PC-3 (cell line): Measurements from ENCODE around the gene PCBP3. TPM values are rescaled to one million over a fixed set of nuclear protein-coding genes. Genes with fewer than 3 reads are reported as not detected.

Source experiments
- ATAC-seq: fragments of 200-7000 bp; cut with Tn5 transposase; 2 replicates; pipeline ENCODE4 v1.9.1; 2020; ENCODE audit warnings: mild to moderate bottlenecking, moderate library complexity
- BruUV-seq: library from RNA; stranded (reverse); fragments of 400-500 nt; replicated peaks from 2 replicates; lab custom pipeline; 2021; lab: Mats Ljungman, UMichigan
- CTCF ChIA-PET: fragments of 300-600 bp; sonication (Branson Sonifier 250); formaldehyde crosslinking; loops from one replicate; lab custom pipeline; 2022; ENCODE audit warnings: antibody characterized with exemption; lab: Charles Lee
- POLR2A ChIA-PET: fragments of 300-600 bp; sonication (Branson Sonifier 250); formaldehyde crosslinking; loops from one replicate; lab custom pipeline; 2022; ENCODE audit warnings: antibody characterized with exemption; ENCODE audit not compliant: unreplicated experiment; lab: Charles Lee
- DNase-seq: peaks from one replicate; pipeline ENCODE4 v3.0.0-alpha.2; 2015
- H2AFZ ChIP-seq: fragments of 300-600 bp; sonication (generic); 2 replicates; pipeline ENCODE4 v1.6.0; 2016; ENCODE audit warnings: antibody characterized with exemption, low read length
- H3F3A ChIP-seq: fragments of 300-600 bp; sonication (generic); one replicate; pipeline ENCODE4 v1.6.0; 2017; ENCODE audit warnings: antibody characterized with exemption, low read length, control low read depth, mild to moderate bottlenecking; ENCODE audit not compliant: unreplicated experiment
- H3K27ac ChIP-seq: fragments of 300-600 bp; sonication (generic); 2 replicates; pipeline ENCODE4 v1.5.1; 2016; ENCODE audit warnings: mild to moderate bottlenecking, low read length
- H3K27me3 ChIP-seq: fragments of 300-600 bp; sonication (generic); 2 replicates; pipeline ENCODE4 v1.6.1; 2016; ENCODE audit warnings: low read length, mixed read lengths
- H3K36me3 ChIP-seq: fragments of 300-600 bp; sonication (generic); 2 replicates; pipeline ENCODE4 v1.6.1; 2016; ENCODE audit warnings: low read depth, mixed run types, low read length, mixed read lengths
- H3K4me1 ChIP-seq: fragments of 300-600 bp; sonication (generic); 2 replicates; pipeline ENCODE4 v1.5.1; 2016; ENCODE audit warnings: low read length; ENCODE audit not compliant: insufficient read depth
- H3K4me2 ChIP-seq: fragments of 300-600 bp; sonication (generic); 2 replicates; pipeline ENCODE4 v1.6.0; 2016; ENCODE audit warnings: low read length
- H3K4me3 ChIP-seq: fragments of 300-600 bp; sonication (generic); 2 replicates; pipeline ENCODE4 v1.5.1; 2016; ENCODE audit warnings: mild to moderate bottlenecking, low read length, mixed read lengths
- H3K79me2 ChIP-seq: fragments of 300-600 bp; sonication (generic); 2 replicates; pipeline ENCODE4 v1.6.1; 2017; ENCODE audit warnings: low read length, mixed read lengths
- H3K9ac ChIP-seq: fragments of 300-600 bp; sonication (generic); 2 replicates; pipeline ENCODE4 v1.6.0; 2016; ENCODE audit warnings: mild to moderate bottlenecking, low read length
- H3K9me2 ChIP-seq: fragments of 300-600 bp; sonication (generic); replicated peaks from 2 replicates; pipeline ENCODE4 v1.6.1; 2016; ENCODE audit warnings: mixed run types, low read length, mixed read lengths
- H3K9me3 ChIP-seq: fragments of 300-600 bp; sonication (generic); 2 replicates; pipeline ENCODE4 v1.6.1; 2016; ENCODE audit warnings: low read length, mixed read lengths
- H4K20me1 ChIP-seq: fragments of 300-600 bp; sonication (generic); 2 replicates; pipeline ENCODE4 v1.6.1; 2016; ENCODE audit warnings: low read length, mixed read lengths
- EZH2 ChIP-seq: fragments of 300-600 bp; sonication (generic); IDR thresholded peaks from one replicate; pipeline ENCODE4 v1.6.1; 2017; ENCODE audit warnings: antibody characterized with exemption, mild to moderate bottlenecking, low read length; ENCODE audit not compliant: unreplicated experiment
- EZH2phosphoT487 ChIP-seq: fragments of 300-600 bp; sonication (generic); IDR thresholded peaks from 2 replicates; pipeline ENCODE4 v1.6.1; 2018; ENCODE audit warnings: mild to moderate bottlenecking, antibody characterized with exemption, low read length, borderline replicate concordance
- intact Hi-C: fragments of 100-400 bp; cut with micrococcal nuclease; formaldehyde crosslinking; loops from 2 replicates; pipeline ENCODE4 v1.9.0; 2023
- total RNA-seq: library from RNA; depleted of rRNA; stranded (reverse); fragments of >200 nt; gene quantifications from 2 replicates; pipeline ENCODE4 v1.2.3, GENCODE V29; 2014
- TF ChIP-seq, protein P1 (sequence below): fragments of 300-600 bp; sonication (generic); conservative IDR thresholded peaks from 2 replicates; pipeline ENCODE4 v1.5.1; 2017; ENCODE audit warnings: antibody characterized with exemption, low read depth, mild to moderate bottlenecking, low read length

PCBP3 gene
- total RNA-seq, 1 experiment from 2014 or later: 2.4 TPM

DNA sequence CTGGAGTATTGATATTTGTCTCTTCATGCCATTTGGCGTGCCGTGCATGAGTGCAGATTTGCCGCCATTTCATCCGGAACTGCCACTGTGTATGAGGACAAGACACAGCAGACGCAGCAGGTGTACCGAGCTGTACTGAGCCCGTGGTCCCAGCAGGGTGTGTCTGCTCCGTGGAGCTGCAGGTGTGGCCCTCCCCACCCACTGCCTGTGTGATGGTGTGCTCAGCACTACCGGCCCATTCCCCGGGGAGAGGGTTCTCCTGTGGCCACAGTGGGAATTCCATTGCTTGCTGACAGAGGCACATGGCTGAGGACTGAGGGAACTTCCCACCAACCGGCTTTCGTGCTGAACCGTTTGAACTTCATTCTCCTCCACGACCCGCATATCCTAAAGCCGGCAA lies 303.8 kb downstream of the PCBP3 start:
- no peak for TF ChIP-seq EZH2phosphoT487
- TF ChIP-seq, protein P1, sequence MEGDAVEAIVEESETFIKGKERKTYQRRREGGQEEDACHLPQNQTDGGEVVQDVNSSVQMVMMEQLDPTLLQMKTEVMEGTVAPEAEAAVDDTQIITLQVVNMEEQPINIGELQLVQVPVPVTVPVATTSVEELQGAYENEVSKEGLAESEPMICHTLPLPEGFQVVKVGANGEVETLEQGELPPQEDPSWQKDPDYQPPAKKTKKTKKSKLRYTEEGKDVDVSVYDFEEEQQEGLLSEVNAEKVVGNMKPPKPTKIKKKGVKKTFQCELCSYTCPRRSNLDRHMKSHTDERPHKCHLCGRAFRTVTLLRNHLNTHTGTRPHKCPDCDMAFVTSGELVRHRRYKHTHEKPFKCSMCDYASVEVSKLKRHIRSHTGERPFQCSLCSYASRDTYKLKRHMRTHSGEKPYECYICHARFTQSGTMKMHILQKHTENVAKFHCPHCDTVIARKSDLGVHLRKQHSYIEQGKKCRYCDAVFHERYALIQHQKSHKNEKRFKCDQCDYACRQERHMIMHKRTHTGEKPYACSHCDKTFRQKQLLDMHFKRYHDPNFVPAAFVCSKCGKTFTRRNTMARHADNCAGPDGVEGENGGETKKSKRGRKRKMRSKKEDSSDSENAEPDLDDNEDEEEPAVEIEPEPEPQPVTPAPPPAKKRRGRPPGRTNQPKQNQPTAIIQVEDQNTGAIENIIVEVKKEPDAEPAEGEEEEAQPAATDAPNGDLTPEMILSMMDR: no peak
- TF ChIP-seq EZH2: no peak
- CTCF ChIA-PET: no interaction called here
- BruUV-seq: no TSS peak

DNA sequence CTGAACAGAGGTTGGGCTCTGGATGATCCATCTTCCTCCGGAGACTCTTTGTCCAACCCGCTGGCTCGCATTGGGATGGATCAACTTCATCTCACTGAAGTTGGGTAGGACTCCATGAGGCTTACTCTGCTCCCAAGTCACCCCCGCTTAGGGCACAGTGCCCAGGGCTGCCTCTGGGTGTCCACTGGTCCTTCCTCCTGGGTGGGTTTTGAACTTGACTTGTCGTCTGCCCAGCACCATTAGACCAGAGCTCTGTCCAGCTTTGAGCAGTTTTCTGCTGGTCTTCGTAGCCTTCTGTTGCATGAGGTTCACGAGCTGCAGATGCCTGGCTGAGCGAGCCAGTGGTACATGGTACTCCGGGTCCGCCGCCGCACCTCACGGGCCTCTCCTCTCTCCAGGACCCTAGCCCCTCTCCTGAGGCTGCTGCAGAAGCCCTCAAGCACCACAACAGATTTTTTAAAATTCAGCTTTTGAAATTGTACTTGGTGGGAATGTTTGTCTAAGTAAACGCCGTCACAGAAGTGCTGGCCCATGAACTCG lies 304.3 kb downstream of the PCBP3 start:
- Histone ChIP-seq H2AFZ (no peak overlapping the region), H3K9me3 (no peaks in the 10 kb centered on the region), H3K4me3 (no peak overlapping the region), H3K4me1 (peaks cover 14% of the 10 kb centered on the region), H3K9me2 (no peaks in the 10 kb centered on the region), H3K79me2 (no peaks in the 10 kb centered on the region), H3K4me2 (no peak overlapping the region), H3K27me3 (peaks cover 16% of the 10 kb centered on the region), H3F3A (no peaks in the 10 kb centered on the region), H3K36me3 (no peaks in the 10 kb centered on the region), H3K27ac (no peak overlapping the region), H4K20me1 (no peaks in the 10 kb centered on the region), H3K9ac (no peak overlapping the region)
- intact Hi-C loops: no loop called here
- no peak for ATAC-seq
- DNase-seq: no peak
- BruUV-seq: no TSS peak
- CTCF ChIA-PET: no interaction called here
- TF ChIP-seq EZH2 (no peak), EZH2phosphoT487 (no peak)
- TF ChIP-seq, protein P1: no peak
- POLR2A ChIA-PET: no interaction called here

More for the DNA sequence above, 303.8 kb downstream of the PCBP3 start:
- no peaks in the 10 kb centered on the region for H3K9me3 ChIP-seq
- H3K4me3 ChIP-seq: no peak overlapping the region
- intact Hi-C loops: no loop called here
- H3F3A ChIP-seq: no peaks in the 10 kb centered on the region
- H3K27me3 ChIP-seq: peaks cover 16% of the 10 kb centered on the region
- ATAC-seq (no peak), DNase-seq (no peak)
- POLR2A ChIA-PET: no interaction called here
- peaks cover 14% of the 10 kb centered on the region for H3K4me1 ChIP-seq
- no peak overlapping the region for H2AFZ ChIP-seq
- no peaks in the 10 kb centered on the region for H3K36me3 ChIP-seq
- H3K27ac ChIP-seq: no peak overlapping the region
- no peaks in the 10 kb centered on the region for H3K9me2 ChIP-seq
- no peaks in the 10 kb centered on the region for H4K20me1 ChIP-seq
- no peak overlapping the region for H3K9ac ChIP-seq
- H3K79me2 ChIP-seq: no peaks in the 10 kb centered on the region
- H3K4me2 ChIP-seq: no peak overlapping the region

DNA sequence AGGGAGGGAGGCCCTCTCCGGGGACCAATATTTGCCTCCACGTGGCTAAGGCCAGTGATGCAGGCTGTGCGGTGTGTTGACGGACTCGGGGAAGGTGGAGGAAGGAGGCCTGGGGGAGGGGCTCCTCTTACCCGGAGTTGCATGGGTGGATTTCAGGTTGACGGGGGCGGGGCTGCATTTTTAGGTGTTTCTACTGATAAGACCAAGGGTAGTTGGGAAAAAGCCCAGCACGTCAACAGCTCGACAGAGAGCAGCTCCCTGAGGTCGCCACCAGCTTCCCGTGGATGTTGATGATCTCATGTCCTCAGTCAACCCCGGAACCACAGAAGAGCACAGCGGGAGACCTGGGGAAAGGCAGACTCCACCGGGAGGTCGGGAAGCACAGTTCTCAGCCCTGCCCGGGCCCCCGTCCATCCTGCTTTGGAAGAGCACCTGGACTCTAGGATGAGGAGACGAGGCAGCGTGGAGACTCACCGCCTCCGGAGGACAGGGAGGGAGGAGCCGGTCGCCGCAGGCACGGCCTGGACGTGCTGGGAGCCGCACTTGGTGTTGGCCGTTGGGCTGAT lies 305.1 kb downstream of the PCBP3 start:
- intact Hi-C loops: no loop called here
- H3K4me1 ChIP-seq: peaks cover 14% of the 10 kb centered on the region
- ChIA-PET POLR2A (no interaction called here), CTCF (no interaction called here)
- no peak for DNase-seq
- H3K27me3 ChIP-seq: peaks cover 16% of the 10 kb centered on the region
- no peaks in the 10 kb centered on the region for H4K20me1 ChIP-seq
- H3K36me3 ChIP-seq: no peaks in the 10 kb centered on the region
- no peak overlapping the region for H3K9ac ChIP-seq
- H3K4me2 ChIP-seq: no peak overlapping the region
- TF ChIP-seq, protein P1: no peak
- H3K4me3 ChIP-seq: no peak overlapping the region
- no peaks in the 10 kb centered on the region for H3K9me2 ChIP-seq
- no peak overlapping the region for H3K27ac ChIP-seq
- no peaks in the 10 kb centered on the region for H3F3A ChIP-seq
- no TSS peak for BruUV-seq
- ATAC-seq: no peak
- H2AFZ ChIP-seq: no peak overlapping the region
- no peaks in the 10 kb centered on the region for H3K9me3 ChIP-seq
- no peaks in the 10 kb centered on the region for H3K79me2 ChIP-seq
